ENCODE measurements around the gene SOX10.

DNA sequence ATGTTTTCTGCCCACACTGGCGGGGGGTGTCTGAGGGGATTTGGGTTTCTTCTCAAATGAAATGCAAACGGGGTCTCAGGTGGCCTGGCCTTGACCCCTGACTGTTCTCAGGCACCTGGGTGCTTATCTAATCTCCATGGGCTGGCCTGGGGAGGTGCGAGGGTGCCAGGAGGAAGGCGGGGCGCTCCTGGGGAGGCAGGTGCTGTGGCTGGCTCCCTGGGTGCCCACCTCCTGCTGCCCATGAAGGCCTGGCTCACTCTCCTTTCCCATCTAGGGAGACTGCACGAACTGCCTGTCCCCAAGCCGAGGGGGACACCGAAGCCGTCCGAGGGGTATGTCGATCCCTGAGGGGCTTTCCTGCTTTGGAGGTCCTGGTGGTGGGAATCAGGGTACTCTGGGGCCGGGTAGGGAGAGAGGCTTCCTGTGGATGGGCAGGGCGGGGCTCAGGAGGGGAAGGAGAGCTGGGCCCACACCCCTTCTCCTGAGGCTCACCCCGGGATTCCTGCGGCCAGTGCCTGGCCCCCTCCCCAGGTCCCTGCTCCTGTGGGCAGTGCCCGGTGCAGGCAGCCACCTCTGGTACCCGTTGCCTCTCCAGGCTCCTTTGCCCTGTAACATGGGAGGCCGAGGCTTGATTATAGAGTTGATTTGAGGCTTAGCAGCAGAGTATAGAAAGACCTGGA lies 59.8 kb downstream of the SOX10 start:
- TF ChIP-seq CTCF (IDR thresholded peaks at IDR 0.05; ENCODE audit: insufficient read depth, low read depth, low read length) (no peak), EZH2 (IDR thresholded peaks at IDR 0.05; ENCODE audit: insufficient read depth, low read length) (no peak)

Data from astrocyte (in vitro differentiated cells and primary cell).